NCI-H2107 treated with DMSO at 0.1 percent for 48 hours (cell line): ENCODE results near the gene FADS3.

ENCODE experiments used
- DNase-seq: peaks from one replicate; lab custom pipeline; 2025; ENCODE audit not compliant: unreplicated experiment; lab: John Stamatoyannopoulos, UW

FADS3 gene

GRCh38 chr11:61862714-61863547 lies 28.4 kb downstream of the FADS3 start:
- DNase-seq = no peak

GRCh38 chr11:61861634-61862033 lies 29.7 kb downstream of the FADS3 start:
- no peak for DNase-seq

- no peak for DNase-seq
These were observed 31.1 kb downstream of the FADS3 start for GRCh38 chr11:61860054-61860903.

- no peak for DNase-seq
These were observed 35.2 kb downstream of the FADS3 start for GRCh38 chr11:61855939-61856680.

GRCh38 chr11:61854966-61855714 lies 36.2 kb downstream of the FADS3 start:
- DNase-seq = no peak

- no peak for DNase-seq
These were observed 37.0 kb downstream of the FADS3 start for GRCh38 chr11:61854206-61854895.

GRCh38 chr11:61853698-61854169 lies 37.6 kb downstream of the FADS3 start:
- no peak for DNase-seq

GRCh38 chr11:61851900-61852295 lies 39.4 kb downstream of the FADS3 start:
- no peak for DNase-seq

- no peak for DNase-seq
These were observed 40.0 kb downstream of the FADS3 start for GRCh38 chr11:61851113-61851899.

GRCh38 chr11:61850687-61851086 lies 40.7 kb downstream of the FADS3 start:
- no peak for DNase-seq

- no peak for DNase-seq
These were observed 42.7 kb downstream of the FADS3 start for GRCh38 chr11:61848631-61849030.

GRCh38 chr11:61847914-61848581 lies 43.3 kb downstream of the FADS3 start:
- no peak for DNase-seq

- DNase-seq = no peak
These were observed 44.9 kb downstream of the FADS3 start for GRCh38 chr11:61846362-61847020.

- DNase-seq = no peak
These were observed 46.3 kb downstream of the FADS3 start for GRCh38 chr11:61844909-61845565.

GRCh38 chr11:61842528-61842820 lies 48.9 kb downstream of the FADS3 start:
- DNase-seq = no peak

- DNase-seq = no peak
These were observed 49.5 kb downstream of the FADS3 start for GRCh38 chr11:61841636-61842527.

GRCh38 chr11:61840371-61840770 lies 51.0 kb downstream of the FADS3 start:
- no peak for DNase-seq
